ENCODE data around the gene DNM1. TPM values are rescaled to one million over a fixed set of nuclear protein-coding genes. Genes with fewer than 3 reads are reported as not detected.

DNM1 gene
- total and polyA plus RNA-seq, 2 experiments from 2014 or later = 36.0 to 42.0 TPM

- peaks cover 18% of the 10 kb centered on the region for H3K27me3 Mint-ChIP-seq (ENCODE audit: insufficient read depth, low read depth, poor library complexity)
- Histone ChIP-seq H3K27me3 (ENCODE audit: insufficient read depth) (no peaks in the 10 kb centered on the region), H3K4me1 (ENCODE audit: insufficient read depth) (peaks cover 3% of the 10 kb centered on the region; the same call in 1 of the 2 replicates), H3K4me3 (no peak overlapping the region), H3K4me2 (no peak overlapping the region), H3K36me3 (ENCODE audit: insufficient read depth) (no peaks in the 10 kb centered on the region), H3K79me2 (replicated peaks; ENCODE audit: insufficient read depth) (no peaks in the 10 kb centered on the region), H4K20me1 (replicated peaks; ENCODE audit: insufficient read depth) (no peaks in the 10 kb centered on the region; the same call in none of the 2 replicates), H3K9me2 (ENCODE audit: insufficient read depth) (no peaks in the 10 kb centered on the region), H2AFZ (no peak overlapping the region), H3F3A (replicated peaks; ENCODE audit: low read depth) (peaks cover 3% of the 10 kb centered on the region; the same call in 1 of the 2 replicates), H3K27ac (ENCODE audit: low read depth) (no peak overlapping the region)
- TF ChIP-seq STAT1 (IDR thresholded peaks at IDR 0.05; ENCODE audit: unreplicated experiment) = no peak
- TF ChIP-seq POLR2AphosphoS5 (IDR thresholded peaks at IDR 0.05; ENCODE audit: low read depth) = no peak
- TF ChIP-seq ZNF462 (CRISPR knock-in tag; IDR thresholded peaks at IDR 0.05) = no peak
- no peak for TF ChIP-seq EZH2phosphoT487 (IDR thresholded peaks at IDR 0.05; ENCODE audit: unreplicated experiment)
- TF ChIP-seq CTCF (conservative IDR thresholded peaks at IDR 0.05; ENCODE audit: low read depth in 2 of 2) = no peak
- TF ChIP-seq EZH2 (IDR thresholded peaks at IDR 0.05; ENCODE audit: low read depth, unreplicated experiment) = no peak
- TF ChIP-seq REST (IDR thresholded peaks at IDR 0.05; ENCODE audit: unreplicated experiment) = no peak
- no peak for TF ChIP-seq ETS1 (IDR thresholded peaks at IDR 0.05)
- TF ChIP-seq ZNF114 (CRISPR knock-in tag; IDR thresholded peaks at IDR 0.05) = no peak
- TF ChIP-seq JUNB (IDR thresholded peaks at IDR 0.05; ENCODE audit: unreplicated experiment) = no peak
- TF ChIP-seq NANOG (IDR thresholded peaks at IDR 0.05; ENCODE audit: borderline replicate concordance) = no peak
- no peak for TF ChIP-seq CREB1 (CRISPR knock-in tag; IDR thresholded peaks at IDR 0.05; ENCODE audit: low read depth)
- TF ChIP-seq ZNF331 (CRISPR knock-in tag; IDR thresholded peaks at IDR 0.05; ENCODE audit: low read depth) = no peak
- peak overlapping the region; percentile 48; the same call in 1 of the 2 replicates for H3K27ac Mint-ChIP-seq
- H3K4me1 Mint-ChIP-seq = peaks cover 13% of the 10 kb centered on the region
- H3K4me3 Mint-ChIP-seq = no peak overlapping the region
- peaks cover 8% of the 10 kb centered on the region; the same call in 2 of the 3 replicates for H3K36me3 Mint-ChIP-seq (ENCODE audit: low read depth)
- ATAC-seq (no peak), DNase-seq (ENCODE audit: low spot score) (no peak)
- H3K9me3 Mint-ChIP-seq = no peaks in the 10 kb centered on the region
These were observed 11.7 kb downstream of the DNM1 start for GRCh38 chr9:128214571-128215490.

Data from GM23338 (cell line).